GM12801 (cell line): Measurements from ENCODE around the gene GABARAPL2.

Experiments used
- CTCF ChIP-seq: IDR thresholded peaks from one replicate; pipeline ENCODE4 v1.5.1; 2011; ENCODE audit warnings: control low read depth; ENCODE audit not compliant: insufficient read length; ENCODE audit errors: extremely low read depth

Gene GABARAPL2

GRCh38 chr16:75590920-75591843, 25.0 kb downstream of the GABARAPL2 start:
- no peak for TF ChIP-seq CTCF

GRCh38 chr16:75593308-75593707, 27.1 kb downstream of the GABARAPL2 start:
- TF ChIP-seq CTCF, result no peak

GRCh38 chr16:75593825-75594820, 27.9 kb downstream of the GABARAPL2 start:
- TF ChIP-seq CTCF, result no peak

- no peak for TF ChIP-seq CTCF
Measured at GRCh38 chr16:75599452-75600277, 33.5 kb downstream of the GABARAPL2 start.

GRCh38 chr16:75603241-75603640, 37.1 kb downstream of the GABARAPL2 start:
- no peak for TF ChIP-seq CTCF

- no peak for TF ChIP-seq CTCF
Measured at GRCh38 chr16:75606507-75606906, 40.3 kb downstream of the GABARAPL2 start.
